ENCODE data around the gene TEX261.

DNA sequence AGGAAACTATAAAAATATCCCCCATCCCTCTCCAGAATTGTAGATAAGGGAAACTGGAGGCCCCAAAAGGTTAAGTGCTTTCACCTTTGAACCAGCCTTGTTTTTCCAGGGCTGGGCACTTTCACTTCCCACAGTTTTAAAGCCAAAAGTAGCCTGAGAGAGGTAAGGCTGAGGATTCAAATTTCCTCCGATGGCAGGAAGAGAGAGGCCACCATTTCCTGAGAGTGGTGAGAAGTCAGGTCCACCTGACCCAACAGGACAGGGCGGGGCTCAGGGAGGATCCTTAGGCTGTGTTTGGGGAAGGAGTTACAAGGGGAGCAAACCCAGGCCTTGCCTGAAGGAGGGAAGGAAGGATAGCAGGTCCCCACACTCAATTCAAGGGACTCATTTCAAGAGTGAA is 4.7 kb upstream of the TEX261 start:
- TF ChIP-seq CTCF (IDR thresholded peaks at IDR 0.05; ENCODE audit: low read depth, low read length) (no peak), POLR2A (IDR thresholded peaks at IDR 0.05; ENCODE audit: extremely low read depth, insufficient read length) (no peak)

All from NB4 (cell line).